Bronchial epithelial cell (primary cell): ENCODE measurements around the gene SLIT3. TPM values are rescaled to one million over a fixed set of nuclear protein-coding genes. Genes with fewer than 3 reads are reported as not detected.

Experiments
- DNase-seq: peaks from one replicate; pipeline ENCODE4 v3.0.0-alpha.2; 2010; ENCODE audit warnings: low read depth
- FAIRE-seq: peaks from 2 replicates; lab custom pipeline; 2011; peaks lifted over from hg19 to GRCh38; lab: Jason Lieb, UNC
- H3K27me3 ChIP-seq: 2 replicates; pipeline ENCODE4 v1.5.1; 2011; ENCODE audit warnings: low read length; ENCODE audit not compliant: control insufficient read depth, insufficient read depth
- H3K36me3 ChIP-seq: 2 replicates; pipeline ENCODE4 v1.5.1; 2011; ENCODE audit warnings: low read length; ENCODE audit not compliant: control insufficient read depth, insufficient read depth
- H3K4me3 ChIP-seq: 2 replicates; pipeline ENCODE4 v1.5.1; 2011; ENCODE audit warnings: mild to moderate bottlenecking, low read depth, low read length, control low read depth
- total RNA-seq: library from RNA; depleted of rRNA; stranded (reverse); fragments of >200 nt; gene quantifications from 2 replicates; pipeline ENCODE4 v1.2.1, GENCODE V29; 2014
- TF ChIP-seq, protein P1 (sequence below): IDR thresholded peaks from 2 replicates; pipeline ENCODE4 v1.5.1; 2011; ENCODE audit warnings: mild to moderate bottlenecking, moderate library complexity, low read length, control low read depth, inconsistent platforms; ENCODE audit not compliant: insufficient read depth, severe bottlenecking

SLIT3 gene
- total RNA-seq, 1 donor from 2014 or later, result 0.79 TPM

DNA sequence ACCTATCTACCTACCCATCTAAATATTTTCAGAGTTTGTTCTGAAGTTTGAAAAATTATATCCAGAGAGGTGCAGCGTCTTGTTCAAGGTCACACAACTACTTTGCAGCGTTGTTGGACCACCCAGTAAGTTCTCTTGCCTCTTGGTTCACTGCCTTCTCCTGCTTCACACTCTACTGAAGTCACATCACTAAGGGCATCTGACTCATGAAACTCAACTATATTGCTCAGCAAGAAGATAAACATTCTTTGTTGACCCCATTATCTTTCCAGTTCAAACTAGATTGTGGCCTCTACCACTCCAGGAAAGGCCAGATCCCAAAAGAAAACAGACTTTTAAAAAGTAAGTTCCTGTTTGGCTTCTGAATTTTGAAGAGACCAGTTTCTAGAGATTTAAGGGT is 326.9 kb downstream of the SLIT3 start:
- no peak for FAIRE-seq
- H3K36me3 ChIP-seq, result no peaks in the 10 kb centered on the region
- no peak for DNase-seq
- H3K27me3 ChIP-seq, result no peaks in the 10 kb centered on the region
- H3K4me3 ChIP-seq, result no peak overlapping the region
- TF ChIP-seq, protein P1, sequence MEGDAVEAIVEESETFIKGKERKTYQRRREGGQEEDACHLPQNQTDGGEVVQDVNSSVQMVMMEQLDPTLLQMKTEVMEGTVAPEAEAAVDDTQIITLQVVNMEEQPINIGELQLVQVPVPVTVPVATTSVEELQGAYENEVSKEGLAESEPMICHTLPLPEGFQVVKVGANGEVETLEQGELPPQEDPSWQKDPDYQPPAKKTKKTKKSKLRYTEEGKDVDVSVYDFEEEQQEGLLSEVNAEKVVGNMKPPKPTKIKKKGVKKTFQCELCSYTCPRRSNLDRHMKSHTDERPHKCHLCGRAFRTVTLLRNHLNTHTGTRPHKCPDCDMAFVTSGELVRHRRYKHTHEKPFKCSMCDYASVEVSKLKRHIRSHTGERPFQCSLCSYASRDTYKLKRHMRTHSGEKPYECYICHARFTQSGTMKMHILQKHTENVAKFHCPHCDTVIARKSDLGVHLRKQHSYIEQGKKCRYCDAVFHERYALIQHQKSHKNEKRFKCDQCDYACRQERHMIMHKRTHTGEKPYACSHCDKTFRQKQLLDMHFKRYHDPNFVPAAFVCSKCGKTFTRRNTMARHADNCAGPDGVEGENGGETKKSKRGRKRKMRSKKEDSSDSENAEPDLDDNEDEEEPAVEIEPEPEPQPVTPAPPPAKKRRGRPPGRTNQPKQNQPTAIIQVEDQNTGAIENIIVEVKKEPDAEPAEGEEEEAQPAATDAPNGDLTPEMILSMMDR, result no peak

DNA sequence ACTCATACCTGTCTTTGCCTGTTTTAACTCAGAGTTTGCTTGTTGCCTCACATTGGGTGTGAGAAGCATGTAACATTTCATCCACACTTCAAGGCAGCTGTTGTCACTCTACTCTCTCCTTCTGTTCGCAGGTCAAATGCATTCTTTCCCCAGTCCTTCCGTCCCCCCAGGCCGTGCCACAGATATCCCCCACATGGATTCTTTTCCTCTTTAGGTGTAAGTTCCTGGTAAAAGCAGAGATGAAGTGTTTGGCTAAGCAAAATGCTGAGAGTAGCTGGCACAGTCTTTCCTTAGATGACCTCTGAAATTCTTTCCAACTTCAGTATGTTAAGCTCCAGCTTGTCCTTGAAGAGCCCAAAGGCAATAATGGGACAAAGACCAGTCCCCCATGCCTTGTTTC is 328.2 kb downstream of the SLIT3 start:
- TF ChIP-seq, protein P1, result no peak
- no peak overlapping the region for H3K4me3 ChIP-seq
- H3K27me3 ChIP-seq, result no peaks in the 10 kb centered on the region
- DNase-seq (no peak), FAIRE-seq (no peak)
- H3K36me3 ChIP-seq, result no peaks in the 10 kb centered on the region

DNA sequence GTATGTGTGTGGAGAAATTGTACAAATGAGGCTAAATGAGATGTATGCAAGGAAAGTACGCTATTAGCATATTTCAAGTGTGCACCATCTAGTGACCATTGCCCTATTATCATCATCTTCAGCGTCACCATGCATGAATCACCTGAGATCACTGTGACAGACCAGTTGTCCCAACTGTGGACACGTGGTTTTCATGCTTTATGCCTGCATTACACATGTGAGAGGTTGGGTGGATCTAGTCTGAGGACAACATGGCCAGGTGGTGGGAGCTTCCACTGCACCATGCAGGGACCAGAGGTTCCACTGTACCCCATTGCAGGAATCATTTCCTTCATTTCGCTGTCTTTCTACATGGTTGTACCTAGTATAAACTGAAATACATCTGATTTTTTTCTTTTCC is 329.8 kb downstream of the SLIT3 start:
- TF ChIP-seq, protein P1, result no peak
- FAIRE-seq (no peak), DNase-seq (no peak)
- H3K27me3 ChIP-seq, result no peaks in the 10 kb centered on the region
- no peak overlapping the region for H3K4me3 ChIP-seq
- no peaks in the 10 kb centered on the region for H3K36me3 ChIP-seq

DNA sequence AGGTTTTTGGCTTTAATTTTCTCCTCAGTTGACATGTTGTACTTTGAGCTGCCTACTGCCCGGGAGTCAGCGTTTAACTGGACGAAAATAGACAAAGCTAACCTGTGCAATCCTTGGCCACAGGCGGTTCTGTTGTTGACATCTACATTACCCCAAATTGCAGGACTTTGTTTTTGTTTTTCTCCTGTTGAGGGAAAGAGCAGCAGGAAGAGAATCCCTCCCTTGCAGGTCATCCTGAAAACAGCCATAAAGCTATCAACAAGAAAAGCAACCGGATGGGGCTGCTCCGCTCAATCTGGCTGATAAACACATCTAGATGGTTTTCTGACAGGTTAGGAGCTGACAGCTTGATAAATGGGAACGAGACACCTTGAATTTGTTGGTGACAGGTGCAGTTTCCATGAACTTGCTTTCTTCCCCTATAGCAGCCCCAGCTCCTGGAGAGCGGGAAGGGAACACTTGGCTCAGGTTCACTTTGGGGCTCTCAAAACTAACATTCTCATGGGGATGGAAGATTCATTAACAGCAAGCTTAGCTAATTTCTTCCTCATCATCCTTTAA is 331.5 kb downstream of the SLIT3 start:
- Histone ChIP-seq H3K36me3 (no peaks in the 10 kb centered on the region), H3K4me3 (no peak overlapping the region), H3K27me3 (no peaks in the 10 kb centered on the region)
- DNase-seq (no peak), FAIRE-seq (no peak)
- TF ChIP-seq, protein P1, result no peak

DNA sequence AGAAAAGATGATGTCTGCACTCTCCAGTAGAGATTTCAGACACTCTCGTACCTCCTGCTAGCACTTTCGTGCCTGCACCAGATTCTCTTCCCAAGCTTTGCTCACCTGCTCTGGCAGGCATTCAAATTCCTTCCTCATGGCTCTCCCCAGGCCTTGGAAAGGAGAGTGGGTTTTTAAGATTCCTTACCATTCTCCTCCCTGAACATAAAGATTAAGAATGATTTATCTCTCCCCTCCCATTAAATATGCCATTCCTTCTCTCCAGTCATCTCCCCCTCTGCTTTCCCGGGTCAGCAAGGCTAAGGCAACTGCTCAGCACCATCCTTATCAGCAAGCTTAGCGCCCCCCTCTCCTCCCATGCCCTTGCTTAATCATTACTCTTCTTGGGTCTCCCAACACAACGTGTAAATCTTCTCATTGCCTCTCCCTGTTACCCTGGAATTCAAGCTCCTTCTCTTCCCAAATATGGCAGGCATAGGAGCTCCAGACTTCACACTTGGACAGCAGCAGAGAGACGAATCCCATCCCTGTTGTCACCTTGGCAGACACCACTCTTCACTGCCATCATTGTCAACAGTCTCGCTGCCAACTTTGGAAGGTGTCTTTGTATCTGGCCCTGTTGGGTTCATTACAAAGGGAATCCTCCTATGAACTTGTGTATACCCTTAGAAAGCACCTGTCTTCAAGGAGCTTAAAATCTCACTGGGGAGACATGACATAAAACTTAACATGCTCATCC is 332.9 kb downstream of the SLIT3 start:
- DNase-seq, result no peak
- TF ChIP-seq, protein P1, result no peak
- Histone ChIP-seq H3K4me3 (no peak overlapping the region), H3K27me3 (no peaks in the 10 kb centered on the region), H3K36me3 (no peaks in the 10 kb centered on the region)
- FAIRE-seq, result no peak

DNA sequence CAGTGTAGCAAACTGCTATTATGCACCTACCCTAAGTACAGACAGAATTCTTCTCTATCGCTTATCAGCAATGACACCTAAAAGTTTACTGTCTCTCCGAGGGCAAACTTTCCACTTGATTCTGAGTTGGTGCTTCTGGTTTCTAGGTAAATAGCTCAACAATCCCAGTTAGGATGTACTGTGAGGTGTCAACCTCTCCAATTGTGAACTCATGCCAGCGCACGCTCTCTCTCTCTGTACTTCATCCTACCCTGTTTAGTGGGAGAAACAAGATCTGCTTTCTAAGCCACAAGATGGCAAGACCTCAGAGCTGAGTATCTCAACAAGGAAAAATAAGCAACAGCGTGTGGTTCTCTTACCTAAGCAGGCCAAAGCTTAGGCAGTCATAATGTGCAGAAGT is 335.3 kb downstream of the SLIT3 start:
- TF ChIP-seq, protein P1, result no peak
- FAIRE-seq (no peak), DNase-seq (no peak)
- Histone ChIP-seq H3K4me3 (no peak overlapping the region), H3K27me3 (no peaks in the 10 kb centered on the region), H3K36me3 (no peaks in the 10 kb centered on the region)
